ENCODE measurements around the gene RAPSN. TPM values are rescaled to one million over a fixed set of nuclear protein-coding genes. Genes with fewer than 3 reads are reported as not detected.

The RAPSN gene
- total and polyA plus RNA-seq, 2 of the 8 experiments (the other 6 are each of a cell fraction or from before 2014, with no cell fraction given): 0.06 to 0.34 TPM

DNA sequence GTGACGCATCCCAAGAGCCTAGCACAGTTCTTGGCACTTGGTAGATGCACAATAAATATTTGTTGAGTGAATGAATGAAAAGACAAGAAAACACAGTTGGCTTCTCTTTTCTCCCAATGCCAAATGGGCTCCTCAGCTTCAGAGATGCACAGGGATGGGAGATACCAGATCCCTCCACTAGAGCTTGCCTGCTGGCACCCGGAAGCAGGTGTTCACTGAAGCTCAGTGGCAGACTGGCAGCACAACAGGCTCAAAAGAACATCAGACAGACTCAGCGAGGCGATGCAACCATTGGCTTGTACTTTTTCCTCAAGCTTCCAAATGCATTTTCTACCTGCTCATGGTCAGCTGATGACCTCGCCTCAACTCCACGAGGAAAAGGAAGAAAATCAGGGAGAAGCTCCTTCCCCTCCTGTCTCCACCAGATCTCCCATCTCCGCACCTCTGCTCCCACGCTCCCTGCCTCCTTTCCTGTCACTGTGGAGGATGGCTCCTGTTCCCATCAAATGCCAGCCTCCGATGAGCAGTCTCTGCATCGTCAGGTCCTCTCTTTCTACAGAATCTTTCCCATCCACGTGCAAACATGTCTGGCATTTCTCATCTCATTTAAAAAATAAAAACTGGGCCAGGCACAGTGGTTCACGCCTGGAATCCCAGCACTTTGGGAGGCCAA, 5.8 kb downstream of the RAPSN start:
- Histone ChIP-seq H3K9ac (replicated peaks in 1 of 4; ENCODE audit: extremely low read depth in 1 of 4, low read depth in 3 of 4, low read length in 3 of 4) (no peak overlapping the region), H3K23ac (ENCODE audit: insufficient read length) (no peak overlapping the region), H4K20me1 (replicated peaks in 1 of 2; ENCODE audit: control insufficient read depth in 1 of 2, insufficient read depth in 2 of 2, low read length in 2 of 2) (no peaks in the 10 kb centered on the region), H2AFZ (ENCODE audit: low read length) (no peak overlapping the region), H4K8ac (ENCODE audit: extremely low read depth, insufficient read depth, low read length) (no peak overlapping the region; the same call in 1 of the 2 replicates), H3K4me1 (replicated peaks in 1 of 4; ENCODE audit: control insufficient read depth in 3 of 4, insufficient read depth in 4 of 4, low read length in 3 of 4) (no peaks in the 10 kb centered on the region), H3K4me2 (ENCODE audit: insufficient read depth in 1 of 2, low read depth in 2 of 2, low read length in 2 of 2) (no peak overlapping the region), H3K14ac (ENCODE audit: insufficient read length) (no peak overlapping the region), H3K23me2 (ENCODE audit: low read depth, low read length) (no peaks in the 10 kb centered on the region), H3K9me3 (ENCODE audit: insufficient read depth in 2 of 2, low read depth in 1 of 2, low read length in 1 of 2) (no peaks in the 10 kb centered on the region), H4K91ac (replicated peaks; ENCODE audit: insufficient read length, low read length) (no peak overlapping the region), H3K79me2 (ENCODE audit: control insufficient read depth in 1 of 2, insufficient read depth in 2 of 2, low read length in 2 of 2) (no peaks in the 10 kb centered on the region), H2BK120ac (replicated peaks; ENCODE audit: low read depth, low read length) (no peak overlapping the region), H3K27ac (ENCODE audit: low read depth, low read length) (no peak overlapping the region), H2BK15ac (ENCODE audit: low read length) (no peak overlapping the region), H2BK5ac (ENCODE audit: low read depth, low read length) (no peak overlapping the region), H4K5ac (ENCODE audit: insufficient read length, low read depth, low read length) (no peak overlapping the region), H3K36me3 (ENCODE audit: control insufficient read depth in 2 of 4, insufficient read depth in 4 of 4, low read length in 3 of 4) (no peaks in the 10 kb centered on the region), H3K79me1 (ENCODE audit: low read depth, low read length) (no peaks in the 10 kb centered on the region), H3K18ac (ENCODE audit: extremely low read depth, low read length) (no peak overlapping the region), H3K4ac (replicated peaks; ENCODE audit: insufficient read length, low read depth, low read length) (peak overlapping the region; percentile 95), H2BK20ac (ENCODE audit: low read length) (no peak overlapping the region), H3K27me3 (replicated peaks in 1 of 4; ENCODE audit: control insufficient read depth in 3 of 4, extremely low read depth in 1 of 4, insufficient read depth in 3 of 4, low read length in 3 of 4) (no peaks in the 10 kb centered on the region), H3K56ac (replicated peaks; ENCODE audit: insufficient read length, low read depth, low read length) (no peak overlapping the region), H2AK5ac (ENCODE audit: low read depth, low read length) (no peak overlapping the region), H3K4me3 (ENCODE audit: extremely low read depth in 1 of 4, insufficient read depth in 2 of 4, low read depth in 3 of 4, low read length in 4 of 4) (no peak overlapping the region), H2BK12ac (ENCODE audit: low read depth, low read length) (no peak overlapping the region)
- DNase-seq (ENCODE audit: low read depth in 1 of 2, low spot score in 2 of 2): no peak
- FAIRE-seq: no peak
- 85% methylated on average over 12 of the region's 12 CpGs; no CpG with 5 or more reads in 1 of the 2 experiments for WGBS, 2 experiments (ENCODE audit: extremely low coverage in 1 of 2, insufficient coverage in 1 of 2, insufficient read length in 1 of 2, insufficient replicate concordance in 2 of 2, low coverage in 1 of 2, low lambda C conversion rate in 2 of 2, missing lambda C conversion rate in 1 of 2)
- POLR2A ChIA-PET (ENCODE audit: partially characterized antibody): interaction anchor here (0.9 to 2.0 kb wide), 3 partner anchors 19 to 24 kb away, joined by 3 to 6 read pairs (median 4); no protein-coding TSS in a partner anchor
- CTCF ChIA-PET (ENCODE audit: partially characterized antibody): interaction anchor here (0.9 to 3.5 kb wide), 10 partner anchors 11 to 134 kb away, joined by 3 to 21 read pairs (median 4); no protein-coding TSS in a partner anchor
- peak; percentile 33 to 60 (median 45) for TF ChIP-seq CTCF (IDR thresholded peaks at IDR 0.05; ENCODE audit: control extremely low read depth in 1 of 3, insufficient read depth in 1 of 3, low read depth in 1 of 3, low read length in 3 of 3)
